ENCODE data around the gene CCRL2.

Gene CCRL2

DNA sequence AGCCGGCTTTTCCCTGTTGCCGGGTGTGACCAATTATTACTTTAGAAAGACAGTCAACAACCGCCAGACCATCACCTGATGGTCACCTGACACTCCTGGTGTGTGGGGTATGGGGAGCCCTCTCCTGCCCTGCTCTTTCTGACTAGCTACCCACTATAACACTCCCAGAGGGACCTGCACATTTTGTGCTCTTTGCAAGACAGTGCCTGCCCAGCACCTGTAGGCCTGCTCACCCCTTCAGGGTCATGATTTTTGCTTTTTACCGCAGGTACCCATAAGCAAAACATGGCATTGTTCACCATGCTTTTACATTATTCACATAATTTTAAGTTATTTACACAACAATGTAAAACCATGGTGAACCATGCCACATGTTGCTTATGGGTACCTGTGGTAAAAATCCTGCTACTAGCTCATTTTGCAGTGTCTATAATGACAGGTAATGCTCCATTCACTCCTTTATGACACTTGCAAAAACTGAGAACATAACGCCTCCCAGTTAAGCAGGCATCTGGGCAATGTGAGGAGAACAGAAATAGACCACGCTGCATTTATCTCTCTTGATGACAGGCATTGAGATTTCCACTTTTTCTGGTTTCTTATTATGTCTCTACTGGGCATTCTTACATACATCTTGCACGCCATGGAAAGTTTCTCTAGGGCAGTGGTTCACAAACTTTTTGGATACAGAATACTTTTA lies 9.9 kb downstream of the CCRL2 start:
- no peak overlapping the region for H3K27ac ChIP-seq
- no peaks in the 10 kb centered on the region for H3K27me3 ChIP-seq (replicated peaks)
- no peaks in the 10 kb centered on the region for H3K36me3 ChIP-seq (replicated peaks)

DNA sequence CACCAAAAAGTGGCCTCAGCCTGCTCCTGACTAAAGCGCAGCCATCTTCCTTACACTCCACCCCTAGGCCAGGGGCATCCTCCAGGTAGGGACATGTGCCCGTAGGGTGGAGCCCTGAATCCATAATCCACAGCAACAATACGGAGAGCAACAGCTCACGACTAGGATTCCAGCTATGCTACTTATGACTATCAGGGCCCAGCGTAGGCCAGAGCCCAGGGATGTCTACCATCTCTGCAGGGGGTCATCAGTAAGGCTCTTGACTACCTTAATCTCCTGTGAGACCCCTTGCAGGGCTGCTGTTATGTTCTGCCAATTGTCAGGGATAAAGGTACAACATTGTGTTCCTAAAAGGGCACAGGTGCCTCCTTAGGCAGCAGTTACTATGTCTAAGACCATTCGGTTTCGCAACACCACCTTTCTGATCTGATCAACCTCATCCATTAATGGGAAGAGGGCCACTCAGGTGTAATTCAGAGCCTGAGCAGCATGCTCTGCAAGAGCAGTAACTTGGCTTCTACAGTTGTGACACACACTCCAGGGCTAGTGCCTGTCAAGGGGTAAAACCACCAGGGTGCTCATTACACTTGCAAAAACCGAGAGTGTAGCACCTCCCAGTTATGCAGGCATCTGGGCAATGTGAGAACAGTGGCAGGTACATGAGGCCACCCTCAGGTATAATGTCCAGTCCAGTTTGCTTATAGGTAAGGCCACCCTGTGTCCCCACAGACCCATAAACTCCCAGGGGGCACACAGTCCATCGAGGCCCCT lies 11.0 kb downstream of the CCRL2 start:
- TF ChIP-seq, protein P1, sequence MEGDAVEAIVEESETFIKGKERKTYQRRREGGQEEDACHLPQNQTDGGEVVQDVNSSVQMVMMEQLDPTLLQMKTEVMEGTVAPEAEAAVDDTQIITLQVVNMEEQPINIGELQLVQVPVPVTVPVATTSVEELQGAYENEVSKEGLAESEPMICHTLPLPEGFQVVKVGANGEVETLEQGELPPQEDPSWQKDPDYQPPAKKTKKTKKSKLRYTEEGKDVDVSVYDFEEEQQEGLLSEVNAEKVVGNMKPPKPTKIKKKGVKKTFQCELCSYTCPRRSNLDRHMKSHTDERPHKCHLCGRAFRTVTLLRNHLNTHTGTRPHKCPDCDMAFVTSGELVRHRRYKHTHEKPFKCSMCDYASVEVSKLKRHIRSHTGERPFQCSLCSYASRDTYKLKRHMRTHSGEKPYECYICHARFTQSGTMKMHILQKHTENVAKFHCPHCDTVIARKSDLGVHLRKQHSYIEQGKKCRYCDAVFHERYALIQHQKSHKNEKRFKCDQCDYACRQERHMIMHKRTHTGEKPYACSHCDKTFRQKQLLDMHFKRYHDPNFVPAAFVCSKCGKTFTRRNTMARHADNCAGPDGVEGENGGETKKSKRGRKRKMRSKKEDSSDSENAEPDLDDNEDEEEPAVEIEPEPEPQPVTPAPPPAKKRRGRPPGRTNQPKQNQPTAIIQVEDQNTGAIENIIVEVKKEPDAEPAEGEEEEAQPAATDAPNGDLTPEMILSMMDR (IDR thresholded peaks at IDR 0.05; ENCODE audit: low read depth, low read length, missing control alignments), result no peak
- Histone ChIP-seq H3K27ac (no peak overlapping the region), H3K4me3 (ENCODE audit: low read depth, low read length) (no peak overlapping the region), H3K27me3 (replicated peaks) (no peaks in the 10 kb centered on the region), H3K36me3 (replicated peaks) (no peaks in the 10 kb centered on the region)
- in situ Hi-C loops (cut with HindIII; ENCODE audit: low pct_ligation_motif_present, low sequenced_read_pairs), result no loop called here
- no peak for DNase-seq

More for the DNA sequence above, 9.9 kb downstream of the CCRL2 start:
- in situ Hi-C loops (cut with HindIII; ENCODE audit: low pct_ligation_motif_present, low sequenced_read_pairs), result no loop called here
- H3K4me3 ChIP-seq (ENCODE audit: low read depth, low read length), result no peak overlapping the region
- TF ChIP-seq, protein P1 (IDR thresholded peaks at IDR 0.05; ENCODE audit: low read depth, low read length, missing control alignments), result no peak
- no peak for DNase-seq

DNA sequence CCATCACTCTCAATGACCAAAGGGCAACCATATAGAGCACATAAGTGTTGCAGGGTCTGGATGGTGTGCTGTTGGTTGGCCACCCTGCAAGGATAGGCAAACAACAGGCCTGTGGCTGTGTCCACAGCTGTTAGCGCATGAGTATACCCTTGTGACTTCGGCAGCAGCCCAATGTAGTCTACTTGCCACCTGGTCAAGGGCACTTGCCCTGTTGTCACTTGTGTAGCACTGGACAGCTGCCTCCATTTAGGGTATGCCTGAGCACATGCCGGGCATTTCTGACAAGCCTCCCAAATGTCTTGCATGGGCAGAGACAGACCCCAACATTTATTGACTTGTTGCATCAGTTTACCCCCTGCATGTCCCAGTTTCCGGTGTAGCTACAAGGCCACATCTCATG lies 12.8 kb downstream of the CCRL2 start:
- H3K36me3 ChIP-seq (replicated peaks), result no peaks in the 10 kb centered on the region
- no peak overlapping the region for H3K4me3 ChIP-seq (ENCODE audit: low read depth, low read length)
- no peak for DNase-seq
- H3K27ac ChIP-seq, result no peak overlapping the region
- H3K27me3 ChIP-seq (replicated peaks), result no peaks in the 10 kb centered on the region
- in situ Hi-C loops (cut with HindIII; ENCODE audit: low pct_ligation_motif_present, low sequenced_read_pairs), result no loop called here
- TF ChIP-seq, protein P1 (IDR thresholded peaks at IDR 0.05; ENCODE audit: low read depth, low read length, missing control alignments), result no peak

DNA sequence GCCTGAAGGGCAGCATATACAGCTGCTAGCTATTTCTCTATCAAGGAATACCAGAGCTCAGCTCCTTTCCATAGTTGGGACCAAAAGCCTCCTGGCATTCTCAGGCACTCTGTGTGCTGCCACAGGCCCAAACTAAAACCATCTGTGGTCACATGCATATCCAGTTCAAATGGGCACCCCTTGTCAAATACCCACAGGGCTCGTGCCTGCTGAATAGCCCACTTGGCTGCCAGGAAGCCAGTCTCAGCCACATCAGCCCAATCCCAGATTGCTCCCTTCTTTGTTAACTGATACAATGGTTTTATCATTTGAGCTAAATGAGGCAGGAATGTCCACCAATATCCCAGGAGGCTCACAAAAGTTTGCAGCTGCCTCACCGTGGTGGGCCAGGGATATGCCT lies 13.9 kb downstream of the CCRL2 start:
- in situ Hi-C loops (cut with HindIII; ENCODE audit: low pct_ligation_motif_present, low sequenced_read_pairs), result no loop called here
- no peak for DNase-seq
- TF ChIP-seq, protein P1 (IDR thresholded peaks at IDR 0.05; ENCODE audit: low read depth, low read length, missing control alignments), result no peak
- Histone ChIP-seq H3K27ac (no peak overlapping the region), H3K4me3 (ENCODE audit: low read depth, low read length) (no peak overlapping the region), H3K36me3 (replicated peaks) (no peaks in the 10 kb centered on the region), H3K27me3 (replicated peaks) (no peaks in the 10 kb centered on the region)

DNA sequence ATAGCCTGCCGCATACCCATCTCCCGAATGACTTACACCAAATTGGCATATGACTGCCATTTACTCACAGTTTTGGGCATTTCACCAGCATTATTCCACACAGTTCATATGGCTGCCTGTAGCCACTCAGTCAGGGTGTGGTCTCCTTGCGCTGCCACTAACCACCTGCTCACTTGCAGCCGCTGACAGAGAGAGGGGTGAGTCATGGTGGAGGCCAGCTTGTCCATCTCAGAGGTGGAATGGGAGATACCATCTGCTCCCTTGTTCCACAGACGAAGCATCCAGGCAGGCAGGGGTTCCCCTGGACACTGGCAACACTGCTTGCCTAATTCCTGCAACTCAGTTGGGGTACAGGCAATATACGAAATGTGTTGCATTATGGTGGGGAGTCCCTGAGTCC lies 15.6 kb downstream of the CCRL2 start:
- Histone ChIP-seq H3K4me3 (ENCODE audit: low read depth, low read length) (no peak overlapping the region), H3K36me3 (replicated peaks) (no peaks in the 10 kb centered on the region), H3K27ac (no peak overlapping the region), H3K27me3 (replicated peaks) (no peaks in the 10 kb centered on the region)
- in situ Hi-C loops (cut with HindIII; ENCODE audit: low pct_ligation_motif_present, low sequenced_read_pairs), result no loop called here
- TF ChIP-seq, protein P1 (IDR thresholded peaks at IDR 0.05; ENCODE audit: low read depth, low read length, missing control alignments), result no peak
- no peak for DNase-seq
